K562 treated with DMSO at 1 percent for 24 hours (cell line): ENCODE data around the gene USP17L10. TPM values are rescaled to one million over a fixed set of nuclear protein-coding genes. Genes with fewer than 3 reads are reported as not detected.

Experiments
- total RNA-seq: library from RNA; unstranded; fragments of 300-600 nt; gene quantifications from 2 replicates; pipeline ENCODE4 v1.2.3, GENCODE V29; 2022; ENCODE audit warnings: low read depth; ENCODE audit not compliant: insufficient read depth

USP17L10 gene, protein sequence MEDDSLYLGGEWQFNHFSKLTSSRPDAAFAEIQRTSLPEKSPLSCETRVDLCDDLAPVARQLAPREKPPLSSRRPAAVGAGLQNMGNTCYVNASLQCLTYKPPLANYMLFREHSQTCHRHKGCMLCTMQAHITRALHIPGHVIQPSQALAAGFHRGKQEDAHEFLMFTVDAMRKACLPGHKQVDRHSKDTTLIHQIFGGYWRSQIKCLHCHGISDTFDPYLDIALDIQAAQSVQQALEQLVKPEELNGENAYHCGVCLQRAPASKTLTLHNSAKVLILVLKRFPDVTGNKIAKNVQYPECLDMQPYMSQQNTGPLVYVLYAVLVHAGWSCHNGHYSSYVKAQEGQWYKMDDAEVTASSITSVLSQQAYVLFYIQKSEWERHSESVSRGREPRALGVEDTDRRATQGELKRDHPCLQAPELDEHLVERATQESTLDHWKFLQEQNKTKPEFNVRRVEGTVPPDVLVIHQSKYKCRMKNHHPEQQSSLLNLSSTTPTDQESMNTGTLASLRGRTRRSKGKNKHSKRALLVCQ
- not detected in 2 replicates for total RNA-seq

DNA sequence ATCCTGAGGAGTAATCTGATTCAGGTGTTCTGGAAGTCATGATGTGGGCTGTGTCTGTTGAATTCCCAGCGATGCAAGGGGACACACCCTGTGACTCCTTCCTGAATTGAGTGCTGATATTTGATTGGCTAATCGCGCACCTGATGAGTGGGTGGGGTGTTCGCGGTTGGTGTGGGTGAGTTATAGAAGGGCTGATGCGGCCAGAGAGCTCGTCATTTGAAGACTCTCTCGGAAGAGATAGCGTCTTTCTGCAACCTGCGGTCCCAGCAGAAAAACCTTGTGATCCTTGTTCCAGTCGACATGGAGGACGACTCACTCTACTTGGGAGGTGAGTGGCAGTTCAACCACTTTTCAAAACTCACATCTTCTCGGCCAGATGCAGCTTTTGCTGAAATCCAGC lies at the start of gene USP17L10:
Gene USP17L10, plus strand, starts transcription at position 301 of the 400 bp plus-strand sequence. Its CDS starts 0 bp downstream, at position 301.

DNA sequence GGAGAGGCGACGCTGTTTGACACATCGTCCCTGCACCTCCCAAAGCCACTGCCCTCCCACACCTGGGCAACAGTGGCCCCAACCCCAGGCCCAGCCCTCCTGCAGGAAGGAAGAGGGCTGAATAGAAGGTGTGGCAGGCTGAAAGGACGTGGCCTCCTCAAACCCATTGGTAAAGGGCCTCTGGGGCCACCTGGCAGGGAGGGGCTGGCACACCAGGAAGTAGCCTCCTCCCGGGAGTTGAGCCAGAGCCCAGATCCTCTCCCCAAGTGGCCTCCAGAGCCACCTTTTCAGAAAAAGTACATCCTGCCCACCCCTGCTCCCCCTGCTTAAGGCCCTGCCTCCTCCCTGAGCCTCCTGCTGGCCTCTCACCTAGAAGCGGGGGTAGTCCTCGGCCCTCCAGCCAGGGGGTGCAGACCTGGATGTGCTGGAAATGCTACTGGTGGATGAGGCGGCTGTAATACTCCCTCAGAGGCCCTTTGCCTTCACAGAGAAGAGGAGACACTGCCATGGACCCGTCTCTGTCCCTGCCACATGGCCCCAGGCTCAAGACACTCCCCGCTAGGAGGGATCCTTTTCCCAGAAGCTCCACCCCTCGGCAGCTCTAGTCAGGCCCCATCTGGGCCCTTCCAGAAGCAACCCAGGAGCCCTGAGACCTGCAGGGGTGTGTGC lies 40.5 kb upstream of the USP17L10 start, which contains the start of gene FAM90A26:
Gene FAM90A26, plus strand, starts transcription at position 619 of the 669 bp plus-strand sequence. CDS start 2,764 bp downstream, outside the sequence.

DNA sequence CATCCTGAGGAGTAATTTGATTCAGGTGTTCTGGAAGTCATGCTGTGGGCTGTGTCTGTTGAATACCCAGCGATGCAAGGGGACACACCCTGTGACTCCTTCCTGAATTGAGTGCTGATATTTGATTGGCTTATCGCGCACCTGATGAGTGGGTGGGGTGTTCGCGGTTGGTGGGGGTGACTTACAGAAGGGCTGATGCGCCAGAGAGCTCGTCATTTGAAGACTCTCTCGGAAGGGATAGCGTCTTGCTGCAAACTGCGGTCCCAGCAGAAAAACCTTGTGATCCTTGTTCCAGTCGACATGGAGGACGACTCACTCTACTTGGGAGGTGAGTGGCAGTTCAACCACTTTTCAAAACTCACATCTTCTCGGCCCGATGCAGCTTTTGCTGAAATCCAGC lies 4.6 kb downstream of the USP17L10 start, which contains the start of gene USP17L11:
Gene USP17L11, plus strand, starts transcription at position 301 of the 400 bp plus-strand sequence. Its CDS starts 0 bp downstream, at position 301.

DNA sequence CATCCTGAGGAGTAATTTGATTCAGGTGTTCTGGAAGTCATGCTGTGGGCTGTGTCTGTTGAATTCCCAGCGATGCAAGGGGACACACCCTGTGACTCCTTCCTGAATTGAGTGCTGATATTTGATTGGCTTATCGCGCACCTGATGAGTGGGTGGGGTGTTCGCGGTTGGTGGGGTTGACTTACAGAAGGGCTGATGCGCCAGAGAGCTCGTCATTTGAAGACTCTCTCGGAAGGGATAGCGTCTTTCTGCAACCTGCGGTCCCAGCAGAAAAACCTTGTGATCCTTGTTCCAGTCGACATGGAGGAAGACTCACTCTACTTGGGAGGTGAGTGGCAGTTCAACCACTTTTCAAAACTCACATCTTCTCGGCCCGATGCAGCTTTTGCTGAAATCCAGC lies 9.4 kb downstream of the USP17L10 start, which contains the start of gene USP17L12:
Gene USP17L12, plus strand, starts transcription at position 301 of the 400 bp plus-strand sequence. Its CDS starts 0 bp downstream, at position 301.

DNA sequence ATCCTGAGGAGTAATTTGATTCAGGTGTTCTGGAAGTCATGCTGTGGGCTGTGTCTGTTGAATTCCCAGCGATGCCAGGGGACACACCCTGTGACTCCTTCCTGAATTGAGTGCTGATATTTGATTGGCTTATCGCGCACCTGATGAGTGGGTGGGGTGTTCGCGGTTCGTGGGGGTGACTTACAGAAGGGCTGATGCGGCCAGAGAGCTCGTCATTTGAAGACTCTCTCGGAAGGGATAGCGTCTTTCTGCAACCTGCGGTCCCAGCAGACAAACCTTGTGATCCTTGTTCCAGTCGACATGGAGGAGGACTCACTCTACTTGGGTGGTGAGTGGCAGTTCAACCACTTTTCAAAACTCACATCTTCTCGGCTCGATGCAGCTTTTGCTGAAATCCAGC lies 14.1 kb downstream of the USP17L10 start, which contains the start of gene USP17L13:
Gene USP17L13, plus strand, starts transcription at position 301 of the 400 bp plus-strand sequence. Its CDS starts 0 bp downstream, at position 301.

DNA sequence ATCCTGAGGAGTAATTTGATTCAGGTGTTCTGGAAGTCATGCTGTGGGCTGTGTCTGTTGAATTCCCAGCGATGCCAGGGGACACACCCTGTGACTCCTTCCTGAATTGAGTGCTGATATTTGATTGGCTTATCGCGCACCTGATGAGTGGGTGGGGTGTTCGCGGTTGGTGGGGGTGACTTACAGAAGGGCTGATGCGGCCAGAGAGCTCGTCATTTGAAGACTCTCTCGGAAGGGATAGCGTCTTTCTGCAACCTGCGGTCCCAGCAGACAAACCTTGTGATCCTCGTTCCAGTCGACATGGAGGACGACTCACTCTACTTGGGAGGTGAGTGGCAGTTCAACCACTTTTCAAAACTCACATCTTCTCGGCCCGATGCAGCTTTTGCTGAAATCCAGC lies 23.6 kb downstream of the USP17L10 start, which contains the start of gene USP17L15:
Gene USP17L15, plus strand, starts transcription at position 301 of the 400 bp plus-strand sequence. Its CDS starts 0 bp downstream, at position 301.

DNA sequence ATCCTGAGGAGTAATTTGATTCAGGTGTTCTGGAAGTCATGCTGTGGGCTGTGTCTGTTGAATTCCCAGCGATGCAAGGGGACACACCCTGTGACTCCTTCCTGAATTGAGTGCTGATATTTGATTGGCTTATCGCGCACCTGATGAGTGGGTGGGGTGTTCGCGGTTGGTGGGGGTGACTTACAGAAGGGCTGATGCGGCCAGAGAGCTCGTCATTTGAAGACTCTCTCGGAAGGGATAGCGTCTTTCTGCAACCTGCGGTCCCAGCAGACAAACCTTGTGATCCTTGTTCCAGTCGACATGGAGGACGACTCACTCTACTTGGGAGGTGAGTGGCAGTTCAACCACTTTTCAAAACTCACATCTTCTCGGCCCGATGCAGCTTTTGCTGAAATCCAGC lies 33.1 kb downstream of the USP17L10 start, which contains the start of gene USP17L17:
Gene USP17L17, plus strand, starts transcription at position 301 of the 400 bp plus-strand sequence. Its CDS starts 0 bp downstream, at position 301.

DNA sequence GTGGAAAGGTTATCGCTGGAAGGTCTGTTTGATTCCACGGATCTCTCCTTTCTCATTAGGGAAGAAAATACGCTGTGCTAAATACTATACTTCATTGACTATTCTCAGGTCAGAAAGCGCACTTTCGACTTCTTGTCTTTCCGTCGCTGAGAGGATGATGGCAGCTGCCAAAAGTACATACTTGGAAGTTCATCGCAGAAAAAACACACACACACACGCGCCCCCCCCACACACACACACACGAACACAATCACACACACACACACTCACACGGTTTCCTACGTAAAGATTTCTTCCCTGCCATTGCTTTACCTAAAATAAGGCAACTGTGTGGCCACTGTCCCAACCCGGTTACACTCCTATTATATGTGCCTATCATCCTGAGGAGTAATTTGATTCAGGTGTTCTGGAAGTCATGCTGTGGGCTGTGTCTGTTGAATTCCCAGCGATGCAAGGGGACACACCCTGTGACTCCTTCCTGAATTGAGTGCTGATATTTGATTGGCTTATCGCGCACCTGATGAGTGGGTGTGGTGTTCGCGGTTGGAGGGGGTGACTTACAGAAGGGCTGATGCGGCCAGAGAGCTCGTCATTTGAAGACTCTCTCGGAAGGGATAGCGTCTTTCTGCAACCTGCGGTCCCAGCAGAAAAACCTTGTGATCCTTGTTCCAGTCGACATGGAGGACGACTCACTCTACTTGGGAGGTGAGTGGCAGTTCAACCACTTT lies 37.7 kb downstream of the USP17L10 start, which contains the start of gene USP17L18:
Gene USP17L18, plus strand, starts transcription at position 678 of the 728 bp plus-strand sequence. Its CDS starts 0 bp downstream, at position 678.

DNA sequence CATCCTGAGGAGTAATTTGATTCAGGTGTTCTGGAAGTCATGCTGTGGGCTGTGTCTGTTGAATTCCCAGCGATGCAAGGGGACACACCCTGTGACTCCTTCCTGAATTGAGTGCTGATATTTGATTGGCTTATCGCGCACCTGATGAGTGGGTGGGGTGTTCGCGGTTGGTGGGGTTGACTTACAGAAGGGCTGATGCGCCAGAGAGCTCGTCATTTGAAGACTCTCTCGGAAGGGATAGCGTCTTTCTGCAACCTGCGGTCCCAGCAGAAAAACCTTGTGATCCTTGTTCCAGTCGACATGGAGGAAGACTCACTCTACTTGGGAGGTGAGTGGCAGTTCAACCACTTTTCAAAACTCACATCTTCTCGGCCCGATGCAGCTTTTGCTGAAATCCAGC lies 42.6 kb downstream of the USP17L10 start, which contains the start of gene USP17L19:
Gene USP17L19, plus strand, starts transcription at position 301 of the 400 bp plus-strand sequence. Its CDS starts 0 bp downstream, at position 301.

DNA sequence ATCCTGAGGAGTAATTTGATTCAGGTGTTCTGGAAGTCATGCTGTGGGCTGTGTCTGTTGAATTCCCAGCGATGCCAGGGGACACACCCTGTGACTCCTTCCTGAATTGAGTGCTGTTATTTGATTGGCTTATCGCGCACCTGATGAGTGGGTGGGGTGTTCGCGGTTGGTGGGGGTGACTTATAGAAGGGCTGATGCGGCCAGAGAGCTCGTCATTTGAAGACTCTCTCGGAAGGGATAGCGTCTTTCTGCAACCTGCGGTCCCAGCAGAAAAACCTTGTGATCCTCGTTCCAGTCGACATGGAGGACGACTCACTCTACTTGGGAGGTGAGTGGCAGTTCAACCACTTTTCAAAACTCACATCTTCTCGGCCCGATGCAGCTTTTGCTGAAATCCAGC lies 47.4 kb downstream of the USP17L10 start, which contains the start of gene USP17L20:
Gene USP17L20, plus strand, starts transcription at position 301 of the 400 bp plus-strand sequence. Its CDS starts 0 bp downstream, at position 301.

Other genes with a start within 250 kb of the USP17L10 start
- gene FAM90A26, start 40.2 kb upstream of the USP17L10 start, total RNA-seq = not detected in 2 replicates
- not detected in 2 replicates for gene USP17L11, start 4.7 kb downstream of the USP17L10 start, total RNA-seq
- not detected in 2 replicates for gene USP17L12, start 9.5 kb downstream of the USP17L10 start, total RNA-seq
- gene USP17L13, start 14.2 kb downstream of the USP17L10 start, total RNA-seq = not detected in 2 replicates
- gene USP17L15, start 23.7 kb downstream of the USP17L10 start, total RNA-seq = not detected in 2 replicates
- not detected in 2 replicates for gene USP17L17, start 33.2 kb downstream of the USP17L10 start, total RNA-seq
- not detected in 2 replicates for gene USP17L18, start 38.0 kb downstream of the USP17L10 start, total RNA-seq
- not detected in 2 replicates for gene USP17L19, start 42.7 kb downstream of the USP17L10 start, total RNA-seq
- not detected in 2 replicates for gene USP17L20, start 47.5 kb downstream of the USP17L10 start, total RNA-seq
- gene USP17L21, start 52.2 kb downstream of the USP17L10 start, total RNA-seq = not detected in 2 replicates
- gene USP17L22, start 57.0 kb downstream of the USP17L10 start, total RNA-seq = not detected in 2 replicates
- gene USP17L24, start 114.5 kb downstream of the USP17L10 start, total RNA-seq = not detected in 2 replicates
- not detected in 2 replicates for gene USP17L25, start 119.3 kb downstream of the USP17L10 start, total RNA-seq
- not detected in 2 replicates for gene USP17L26, start 124.0 kb downstream of the USP17L10 start, total RNA-seq
- not detected in 2 replicates for gene USP17L5, start 128.7 kb downstream of the USP17L10 start, total RNA-seq
- gene USP17L27, start 133.5 kb downstream of the USP17L10 start, total RNA-seq = not detected in 2 replicates
- not detected in 2 replicates for gene USP17L28, start 138.2 kb downstream of the USP17L10 start, total RNA-seq
- gene USP17L29, start 143.0 kb downstream of the USP17L10 start, total RNA-seq = not detected in 2 replicates
- gene USP17L30, start 152.5 kb downstream of the USP17L10 start, total RNA-seq = not detected in 2 replicates
- gene DEFB131A, start 233.8 kb downstream of the USP17L10 start, total RNA-seq = not detected in 2 replicates